GM23338 (cell line): ENCODE data around the gene SLC25A48. TPM values are rescaled to one million over a fixed set of nuclear protein-coding genes. Genes with fewer than 3 reads are reported as not detected.

Source experiments
- ATAC-seq: fragments of 200-7000 bp; cut with Tn5 transposase; 3 replicates; pipeline ENCODE4 v1.9.1; 2020
- DNase-seq: peaks from one replicate; pipeline ENCODE4 v3.0.0-alpha.2; 2015; ENCODE audit warnings: low spot score
- H2AFZ ChIP-seq: fragments of 200-600 bp; sonication (generic); 2 replicates; pipeline ENCODE4 v1.8.0; 2016; ENCODE audit warnings: antibody characterized with exemption, mild to moderate bottlenecking, moderate library complexity
- H3F3A ChIP-seq: fragments of 200-600 bp; sonication (generic); replicated peaks from 2 replicates; pipeline ENCODE4 v1.8.0; 2017; ENCODE audit warnings: antibody characterized with exemption, mixed run types, low read depth
- H3K27ac ChIP-seq: fragments of 200-600 bp; sonication (generic); 2 replicates; pipeline ENCODE4 v1.6.1; 2016; ENCODE audit warnings: low read depth
- H3K27me3 ChIP-seq: fragments of 200-600 bp; sonication (generic); 2 replicates; pipeline ENCODE4 v1.8.0; 2016; ENCODE audit warnings: mild to moderate bottlenecking, mixed run types, moderate library complexity; ENCODE audit not compliant: insufficient read depth
- H3K36me3 ChIP-seq: fragments of 200-600 bp; sonication (generic); 2 replicates; pipeline ENCODE4 v1.8.0; 2016; ENCODE audit warnings: mild to moderate bottlenecking; ENCODE audit not compliant: insufficient read depth
- H3K4me1 ChIP-seq: fragments of 200-600 bp; sonication (generic); 2 replicates; pipeline ENCODE4 v1.8.0; 2016; ENCODE audit warnings: mild to moderate bottlenecking, moderate library complexity; ENCODE audit not compliant: insufficient read depth
- H3K4me2 ChIP-seq: fragments of 200-600 bp; sonication (generic); 2 replicates; pipeline ENCODE4 v1.7.1; 2017; ENCODE audit warnings: mixed run types
- H3K4me3 ChIP-seq: fragments of 200-600 bp; sonication (generic); 2 replicates; pipeline ENCODE4 v1.6.1; 2016; ENCODE audit warnings: mixed run types
- H3K79me2 ChIP-seq: fragments of 200-600 bp; sonication (generic); replicated peaks from 2 replicates; pipeline ENCODE4 v1.8.0; 2017; ENCODE audit warnings: mild to moderate bottlenecking; ENCODE audit not compliant: insufficient read depth
- H3K9me2 ChIP-seq: fragments of 200-600 bp; sonication (generic); 2 replicates; pipeline ENCODE4 v1.8.0; 2017; ENCODE audit not compliant: insufficient read depth
- H4K20me1 ChIP-seq: fragments of 200-600 bp; sonication (generic); replicated peaks from 2 replicates; pipeline ENCODE4 v1.8.0; 2017; ENCODE audit warnings: mild to moderate bottlenecking; ENCODE audit not compliant: insufficient read depth
- H3K27ac Mint-ChIP-seq: 2 replicates; pipeline ENCODE4 v1.8.0; 2020; ENCODE audit warnings: inconsistent platforms, mild to moderate bottlenecking, moderate library complexity, mixed read lengths
- H3K27me3 Mint-ChIP-seq: 3 replicates; pipeline ENCODE4 v1.8.0; 2022; ENCODE audit warnings: low read depth, mild to moderate bottlenecking, moderate library complexity, mixed read lengths, inconsistent platforms; ENCODE audit not compliant: insufficient read depth, poor library complexity
- H3K36me3 Mint-ChIP-seq: 3 replicates; pipeline ENCODE4 v1.8.0; 2021; ENCODE audit warnings: low read depth, mild to moderate bottlenecking, inconsistent platforms, moderate library complexity, mixed read lengths
- H3K4me1 Mint-ChIP-seq: 3 replicates; pipeline ENCODE4 v1.8.0; 2020; ENCODE audit warnings: mild to moderate bottlenecking, inconsistent platforms, mixed read lengths
- H3K4me3 Mint-ChIP-seq: 3 replicates; pipeline ENCODE4 v1.8.0; 2021; ENCODE audit warnings: moderate library complexity, mild to moderate bottlenecking, inconsistent platforms, mixed read lengths
- H3K9me3 Mint-ChIP-seq: 3 replicates; pipeline ENCODE4 v1.8.0; 2020; ENCODE audit warnings: moderate library complexity, mild to moderate bottlenecking, inconsistent platforms, mixed read lengths
- CREB1 ChIP-seq: fragments of 250-450 bp; sonication (Bioruptor Pico); IDR thresholded peaks from 2 replicates; pipeline ENCODE4 v1.5.0; 2020; ENCODE audit warnings: low read depth, mild to moderate bottlenecking, moderate library complexity
- CTCF ChIP-seq, 2 experiments: fragments of 200-600 bp in 1 of 2; sonication (generic) in 1 of 2; conservative IDR thresholded peaks; 2 replicates each; pipeline versions ENCODE4 v1.5.1 to v1.6.1; 2016 to 2017; ENCODE audit warnings: antibody characterized with exemption in 2 of 2, low read depth in 2 of 2, mild to moderate bottlenecking in 2 of 2, moderate library complexity in 1 of 2
- ETS1 ChIP-seq: IDR thresholded peaks from 2 replicates; pipeline ENCODE4 v1.6.1; 2016; ENCODE audit warnings: antibody characterized with exemption
- EZH2 ChIP-seq: fragments of 200-600 bp; sonication (generic); IDR thresholded peaks from one replicate; pipeline ENCODE4 v1.8.0; 2017; ENCODE audit warnings: antibody characterized with exemption, mild to moderate bottlenecking, low read depth; ENCODE audit not compliant: unreplicated experiment
- EZH2phosphoT487 ChIP-seq: fragments of 200-600 bp; sonication (generic); IDR thresholded peaks from one replicate; pipeline ENCODE4 v1.8.1; 2018; ENCODE audit warnings: antibody characterized with exemption; ENCODE audit not compliant: unreplicated experiment
- JUNB ChIP-seq: IDR thresholded peaks from one replicate; pipeline ENCODE4 v1.6.1; 2016; ENCODE audit warnings: antibody characterized with exemption; ENCODE audit not compliant: unreplicated experiment
- NANOG ChIP-seq: IDR thresholded peaks from 2 replicates; pipeline ENCODE4 v1.6.1; 2016; ENCODE audit warnings: antibody characterized with exemption, borderline replicate concordance
- POLR2AphosphoS5 ChIP-seq: IDR thresholded peaks from 2 replicates; pipeline ENCODE4 v1.6.1; 2016; ENCODE audit warnings: antibody characterized with exemption, low read depth
- ZNF114 ChIP-seq: fragments of 250-450 bp; sonication (Bioruptor Pico); IDR thresholded peaks from 2 replicates; pipeline ENCODE4 v1.5.0; 2020; ENCODE audit warnings: mild to moderate bottlenecking, moderate library complexity
- polyA plus RNA-seq: library from polyadenylated mRNA; unstranded; fragments of >200 nt; fragmentation: Nextera tagmentation; extraction: Ambion mirVana; gene quantifications from 2 replicates; pipeline ENCODE4 v1.2.1, GENCODE V29; 2016
- total RNA-seq: library from RNA; depleted of rRNA; stranded (reverse); fragments of >200 nt; shearing (Covaris generic); gene quantifications from 2 replicates; pipeline ENCODE4 v1.2.3, GENCODE V29; 2014

The SLC25A48 gene
- total and polyA plus RNA-seq, 2 experiments from 2014 or later: 1.1 to 1.5 TPM

- no peaks in the 10 kb centered on the region for H3K4me1 ChIP-seq
- Mint-ChIP-seq H3K27ac (no peak overlapping the region), H3K36me3 (no peaks in the 10 kb centered on the region; the same call in 2 of the 3 replicates), H3K4me3 (no peak overlapping the region), H3K9me3 (no peaks in the 10 kb centered on the region), H3K4me1 (no peaks in the 10 kb centered on the region; the same call in 2 of the 3 replicates), H3K27me3 (peaks cover 4% of the 10 kb centered on the region)
- no peaks in the 10 kb centered on the region for H4K20me1 ChIP-seq
- H3K79me2 ChIP-seq: no peaks in the 10 kb centered on the region
- no peaks in the 10 kb centered on the region for H3K36me3 ChIP-seq
- no peak overlapping the region for H3K4me3 ChIP-seq
- no peak overlapping the region for H3K4me2 ChIP-seq
- H3F3A ChIP-seq: no peaks in the 10 kb centered on the region
- no peaks in the 10 kb centered on the region for H3K27me3 ChIP-seq
- DNase-seq (no peak), ATAC-seq (no peak)
- H3K9me2 ChIP-seq: peaks cover 5% of the 10 kb centered on the region; the same call in 1 of the 2 replicates
- TF ChIP-seq CTCF (conservative IDR thresholded peaks at IDR 0.05; ENCODE audit: low read depth in 2 of 2) (no peak), JUNB (no peak), EZH2 (no peak), CREB1 (CRISPR knock-in tag) (no peak), EZH2phosphoT487 (no peak), ETS1 (no peak), POLR2AphosphoS5 (no peak), ZNF114 (CRISPR knock-in tag) (no peak)
- no peak overlapping the region for H3K27ac ChIP-seq
- H2AFZ ChIP-seq: no peak overlapping the region
Measured at GRCh38 chr5:135850671-135851070, 16.2 kb downstream of the SLC25A48 start.

GRCh38 chr5:135851186-135851914 is 16.9 kb downstream of the SLC25A48 start:
- Histone ChIP-seq H3K4me3 (no peak overlapping the region), H3K9me2 (peaks cover 5% of the 10 kb centered on the region; the same call in 1 of the 2 replicates), H3K4me2 (no peak overlapping the region), H3K4me1 (no peaks in the 10 kb centered on the region), H2AFZ (no peak overlapping the region), H3K27ac (no peak overlapping the region), H3K36me3 (no peaks in the 10 kb centered on the region), H4K20me1 (no peaks in the 10 kb centered on the region), H3K79me2 (no peaks in the 10 kb centered on the region), H3F3A (no peaks in the 10 kb centered on the region), H3K27me3 (no peaks in the 10 kb centered on the region)
- H3K4me3 Mint-ChIP-seq: no peak overlapping the region
- H3K27me3 Mint-ChIP-seq: peaks cover 4% of the 10 kb centered on the region
- no peak for ATAC-seq
- H3K36me3 Mint-ChIP-seq: no peaks in the 10 kb centered on the region; the same call in 2 of the 3 replicates
- no peak for DNase-seq
- no peak overlapping the region; the same call in 1 of the 2 replicates for H3K27ac Mint-ChIP-seq
- H3K4me1 Mint-ChIP-seq: no peaks in the 10 kb centered on the region; the same call in 2 of the 3 replicates
- H3K9me3 Mint-ChIP-seq: no peaks in the 10 kb centered on the region
- TF ChIP-seq EZH2 (no peak), NANOG (no peak), JUNB (no peak), CTCF (conservative IDR thresholded peaks at IDR 0.05; ENCODE audit: low read depth in 2 of 2) (no peak), EZH2phosphoT487 (no peak), POLR2AphosphoS5 (no peak), CREB1 (CRISPR knock-in tag) (no peak)
